ENCODE measurements around the gene KMT2D. TPM values are rescaled to one million over a fixed set of nuclear protein-coding genes. Genes with fewer than 3 reads are reported as not detected.

KMT2D gene
- total RNA-seq, 2 donors from 2014 or later = 118 to 123 TPM

DNA sequence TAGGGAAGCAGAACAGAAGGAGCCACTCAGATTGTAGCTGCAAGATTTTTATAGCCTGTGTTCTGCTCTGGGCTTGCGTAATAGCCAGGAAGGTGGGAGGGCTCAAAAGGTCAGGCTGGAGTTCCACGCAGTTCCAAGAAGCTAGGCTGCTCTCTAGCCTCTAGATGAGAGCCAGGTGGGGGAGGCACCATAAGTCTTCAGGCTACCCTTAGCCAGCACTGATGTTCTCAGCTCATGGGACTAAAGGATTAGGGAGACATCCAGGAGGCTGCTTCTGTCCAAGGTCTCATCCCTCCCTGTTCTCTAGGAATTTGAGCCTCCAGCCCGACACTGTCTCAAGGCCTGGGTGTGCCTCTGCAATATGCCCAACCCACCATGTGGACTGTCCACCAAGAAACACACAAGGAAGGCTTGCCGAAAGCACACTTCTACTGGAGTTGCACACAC, 48.4 kb upstream of the KMT2D start:
- peaks cover 2% of the 10 kb centered on the region for H3K27me3 Mint-ChIP-seq (ENCODE audit: insufficient read depth)
- no peak overlapping the region for H3K27ac Mint-ChIP-seq
- peaks cover 18% of the 10 kb centered on the region for H3K4me1 Mint-ChIP-seq
- Histone ChIP-seq H3K9me3 (ENCODE audit: control insufficient read depth, low read length) (peaks cover 19% of the 10 kb centered on the region), H3K36me3 (ENCODE audit: control insufficient read depth, insufficient read depth, low read length) (peaks cover 23% of the 10 kb centered on the region), H3K27ac (ENCODE audit: low read depth, low read length) (no peak overlapping the region), H3K4me3 (ENCODE audit: low read length) (peak overlapping the region; percentile 93), H3K9ac (ENCODE audit: extremely low read depth, low read length, poor library complexity, severe bottlenecking) (peak overlapping the region; percentile 29), H3K27me3 (ENCODE audit: control insufficient read depth, insufficient read depth, low read length, poor library complexity, severe bottlenecking) (no peaks in the 10 kb centered on the region), H3K4me1 (ENCODE audit: control insufficient read depth, insufficient read depth, low read length) (peaks cover 3% of the 10 kb centered on the region)
- H3K4me3 Mint-ChIP-seq = peak overlapping the region; percentile 95
- TF ChIP-seq, protein P1, sequence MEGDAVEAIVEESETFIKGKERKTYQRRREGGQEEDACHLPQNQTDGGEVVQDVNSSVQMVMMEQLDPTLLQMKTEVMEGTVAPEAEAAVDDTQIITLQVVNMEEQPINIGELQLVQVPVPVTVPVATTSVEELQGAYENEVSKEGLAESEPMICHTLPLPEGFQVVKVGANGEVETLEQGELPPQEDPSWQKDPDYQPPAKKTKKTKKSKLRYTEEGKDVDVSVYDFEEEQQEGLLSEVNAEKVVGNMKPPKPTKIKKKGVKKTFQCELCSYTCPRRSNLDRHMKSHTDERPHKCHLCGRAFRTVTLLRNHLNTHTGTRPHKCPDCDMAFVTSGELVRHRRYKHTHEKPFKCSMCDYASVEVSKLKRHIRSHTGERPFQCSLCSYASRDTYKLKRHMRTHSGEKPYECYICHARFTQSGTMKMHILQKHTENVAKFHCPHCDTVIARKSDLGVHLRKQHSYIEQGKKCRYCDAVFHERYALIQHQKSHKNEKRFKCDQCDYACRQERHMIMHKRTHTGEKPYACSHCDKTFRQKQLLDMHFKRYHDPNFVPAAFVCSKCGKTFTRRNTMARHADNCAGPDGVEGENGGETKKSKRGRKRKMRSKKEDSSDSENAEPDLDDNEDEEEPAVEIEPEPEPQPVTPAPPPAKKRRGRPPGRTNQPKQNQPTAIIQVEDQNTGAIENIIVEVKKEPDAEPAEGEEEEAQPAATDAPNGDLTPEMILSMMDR (conservative IDR thresholded peaks at IDR 0.05) = no peak
- no peak for DNase-seq
- WGBS, 2 experiments (ENCODE audit: insufficient coverage in 1 of 2, insufficient read length in 1 of 2) = 93 to 96% methylated on average over 3 to 4 of the region's 4 CpGs
- H3K9me3 Mint-ChIP-seq = peaks cover 24% of the 10 kb centered on the region
- H3K36me3 Mint-ChIP-seq (ENCODE audit: low read depth) = peaks cover 25% of the 10 kb centered on the region

- H3K4me1 ChIP-seq (ENCODE audit: control insufficient read depth, insufficient read depth, low read length) = peaks cover 3% of the 10 kb centered on the region
- DNase-seq = no peak
- Mint-ChIP-seq H3K27ac (no peak overlapping the region), H3K4me1 (peaks cover 14% of the 10 kb centered on the region), H3K36me3 (ENCODE audit: low read depth) (peaks cover 44% of the 10 kb centered on the region), H3K27me3 (ENCODE audit: insufficient read depth) (no peaks in the 10 kb centered on the region), H3K9me3 (no peaks in the 10 kb centered on the region), H3K4me3 (no peak overlapping the region)
- H3K9me3 ChIP-seq (ENCODE audit: control insufficient read depth, low read length) = no peaks in the 10 kb centered on the region
- H3K36me3 ChIP-seq (ENCODE audit: control insufficient read depth, insufficient read depth, low read length) = peaks cover 55% of the 10 kb centered on the region
- H3K4me3 ChIP-seq (ENCODE audit: low read length) = no peak overlapping the region
- H3K9ac ChIP-seq (ENCODE audit: extremely low read depth, low read length, poor library complexity, severe bottlenecking) = no peak overlapping the region
- H3K27me3 ChIP-seq (ENCODE audit: control insufficient read depth, insufficient read depth, low read length, poor library complexity, severe bottlenecking) = no peaks in the 10 kb centered on the region
- no peak overlapping the region for H3K27ac ChIP-seq (ENCODE audit: low read depth, low read length)
- TF ChIP-seq, protein P1 (conservative IDR thresholded peaks at IDR 0.05) = no peak
- 92 to 93% methylated on average over 4 to 9 of the region's 9 CpGs for WGBS, 2 experiments (ENCODE audit: insufficient coverage in 1 of 2, insufficient read length in 1 of 2)
Measured at GRCh38 chr12:49105504-49106084, 45.0 kb upstream of the KMT2D start.

DNA sequence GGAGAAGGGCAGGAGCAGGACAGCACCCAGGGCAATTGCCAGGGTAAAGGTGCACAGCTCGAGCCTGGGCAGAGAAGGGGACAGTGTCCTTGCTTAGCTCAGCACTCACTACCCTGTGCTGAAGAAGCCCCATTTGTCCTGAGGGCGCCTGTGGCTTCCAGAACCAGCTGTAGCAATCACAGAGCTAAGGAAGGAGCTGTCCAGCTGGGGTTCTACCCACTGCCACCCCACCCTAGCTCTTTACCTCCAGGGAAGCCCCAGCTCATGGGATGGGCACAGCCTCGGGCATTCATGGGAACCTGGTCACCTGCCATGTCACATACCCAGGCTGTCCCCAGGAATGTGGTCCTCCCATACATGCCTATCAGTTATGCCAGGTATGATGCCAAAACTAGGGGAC, 44.2 kb upstream of the KMT2D start:
- DNase-seq = no peak
- H3K27me3 Mint-ChIP-seq (ENCODE audit: insufficient read depth) = no peaks in the 10 kb centered on the region
- no peaks in the 10 kb centered on the region for H3K9me3 Mint-ChIP-seq
- 86 to 94% methylated on average over 2 to 3 of the region's 3 CpGs for WGBS, 2 experiments (ENCODE audit: insufficient coverage in 1 of 2, insufficient read length in 1 of 2)
- no peak overlapping the region for H3K9ac ChIP-seq (ENCODE audit: extremely low read depth, low read length, poor library complexity, severe bottlenecking)
- no peaks in the 10 kb centered on the region for H3K27me3 ChIP-seq (ENCODE audit: control insufficient read depth, insufficient read depth, low read length, poor library complexity, severe bottlenecking)
- peaks cover 52% of the 10 kb centered on the region for H3K36me3 Mint-ChIP-seq (ENCODE audit: low read depth)
- no peak overlapping the region for H3K4me3 Mint-ChIP-seq
- TF ChIP-seq, protein P1 (conservative IDR thresholded peaks at IDR 0.05) = no peak
- no peak overlapping the region for H3K27ac ChIP-seq (ENCODE audit: low read depth, low read length)
- H3K4me1 ChIP-seq (ENCODE audit: control insufficient read depth, insufficient read depth, low read length) = peaks cover 3% of the 10 kb centered on the region
- no peaks in the 10 kb centered on the region for H3K9me3 ChIP-seq (ENCODE audit: control insufficient read depth, low read length)
- H3K4me3 ChIP-seq (ENCODE audit: low read length) = no peak overlapping the region
- no peak overlapping the region for H3K27ac Mint-ChIP-seq
- H3K4me1 Mint-ChIP-seq = peaks cover 13% of the 10 kb centered on the region
- H3K36me3 ChIP-seq (ENCODE audit: control insufficient read depth, insufficient read depth, low read length) = peaks cover 63% of the 10 kb centered on the region
